CD4-positive, alpha-beta T cell (primary cell): ENCODE data around the gene ASPA. TPM values are rescaled to one million over a fixed set of nuclear protein-coding genes. Genes with fewer than 3 reads are reported as not detected.
"Not testable (repeated sequence)": the region's sequence is repeated elsewhere in the genome, so short reads cannot be mapped to it uniquely, and the experiment has no call there.

Experiments used
- ATAC-seq: fragments of 200-7000 bp; cut with Tn5 transposase; one replicate; pipeline ENCODE4 v1.10.0; 2022; ENCODE audit warnings: mild to moderate bottlenecking; ENCODE audit not compliant: poor library complexity
- CTCF ChIA-PET: fragments of 350-600 bp; sonication (Branson Sonifier 250); formaldehyde crosslinking; loops from one replicate; lab custom pipeline; 2021; ENCODE audit warnings: antibody characterized with exemption, inconsistent platforms; lab: Charles Lee
- POLR2A ChIA-PET: fragments of 350-600 bp; sonication (Branson Sonifier 250); formaldehyde crosslinking; loops from one replicate; lab custom pipeline; 2021; ENCODE audit warnings: antibody characterized with exemption, inconsistent platforms; lab: Charles Lee
- DNase-seq, 14 experiments: peaks; one replicate each; pipeline ENCODE4 v3.0.0-alpha.2; 2013 to 2020; ENCODE audit warnings: mixed read lengths in 2 of 14
- H3K27ac ChIP-seq, 2 donors: one replicate each; pipeline versions ENCODE4 v1.5.1 to v1.7.0; 2013; ENCODE audit warnings: low read length in 2 of 2, low read depth in 1 of 2, mild to moderate bottlenecking in 1 of 2
- H3K27me3 ChIP-seq, 2 experiments: 1 replicate in 1 of 2; 2 replicates in 1 of 2; pipeline versions ENCODE4 v1.6.1 to v1.7.0; 2013; ENCODE audit warnings: low read length in 2 of 2, control low read depth in 1 of 2, mild to moderate bottlenecking in 1 of 2, moderate library complexity in 1 of 2; ENCODE audit not compliant: insufficient read depth in 2 of 2, control insufficient read depth in 1 of 2
- H3K36me3 ChIP-seq: one replicate; pipeline ENCODE4 v1.6.1; 2013; ENCODE audit warnings: low read length, control low read depth; ENCODE audit not compliant: insufficient read depth
- H3K4me1 ChIP-seq: one replicate; pipeline ENCODE4 v1.6.1; 2013; ENCODE audit warnings: low read length, control low read depth; ENCODE audit not compliant: insufficient read depth
- H3K4me3 ChIP-seq: one replicate; pipeline ENCODE4 v1.5.1; 2013; ENCODE audit warnings: mild to moderate bottlenecking, low read length, moderate library complexity
- H3K9me3 ChIP-seq, 2 experiments: 1 replicate in 1 of 2; 2 replicates in 1 of 2; pipeline versions ENCODE4 v1.6.1 to v1.7.0; 2013; ENCODE audit warnings: low read length in 2 of 2, mild to moderate bottlenecking in 2 of 2, control low read depth in 1 of 2, moderate library complexity in 1 of 2; ENCODE audit not compliant: control insufficient read depth in 1 of 2, insufficient read depth in 1 of 2
- H3K27ac Mint-ChIP-seq: one replicate; pipeline ENCODE4 v1.8.0; 2020; ENCODE audit warnings: mixed read lengths
- H3K27me3 Mint-ChIP-seq: one replicate; pipeline ENCODE4 v1.8.0; 2021; ENCODE audit warnings: mixed read lengths
- H3K36me3 Mint-ChIP-seq: one replicate; pipeline ENCODE4 v1.8.0; 2021; ENCODE audit warnings: low read depth, mixed read lengths
- H3K4me1 Mint-ChIP-seq: one replicate; pipeline ENCODE4 v1.8.0; 2021; ENCODE audit warnings: low read depth, mixed read lengths
- H3K4me3 Mint-ChIP-seq: one replicate; pipeline ENCODE4 v1.8.0; 2020; ENCODE audit warnings: mild to moderate bottlenecking, mixed read lengths
- H3K9me3 Mint-ChIP-seq: one replicate; pipeline ENCODE4 v1.8.0; 2020; ENCODE audit warnings: mixed read lengths
- CTCF ChIP-seq: fragments of 200-600 bp; IDR thresholded peaks from one replicate; pipeline ENCODE4 v1.8.0; 2022; ENCODE audit warnings: antibody characterized with exemption, mild to moderate bottlenecking
- intact Hi-C, 2 experiments: fragments of 100-400 bp; cut with DNase I in 1 of 2; cut with micrococcal nuclease in 1 of 2; formaldehyde crosslinking; loops; one replicate each; pipeline versions ENCODE4 v1.15.1 to v1.9.0; 2023 to 2025; cut with DNase I, micrococcal nuclease
- total RNA-seq, 174 experiments: library from RNA in 2 of 174; stranded (reverse) in 2 of 174; gene quantifications; one replicate each; pipeline ENCODE4 v1.2.3 and lab custom pipeline; 2021 to 2026

The ASPA gene
- total RNA-seq, 2 experiments from 2014 or later: not detected

- no peaks in the 10 kb centered on the region for H3K27me3 ChIP-seq
- no peak overlapping the region for H3K4me3 ChIP-seq
- H3K27ac ChIP-seq: no peak overlapping the region
- no peaks in the 10 kb centered on the region for H3K36me3 Mint-ChIP-seq
- no peak overlapping the region for H3K27ac Mint-ChIP-seq
- no peaks in the 10 kb centered on the region for H3K36me3 ChIP-seq
- no peaks in the 10 kb centered on the region for H3K4me1 ChIP-seq
- no peaks in the 10 kb centered on the region for H3K9me3 Mint-ChIP-seq
- ChIA-PET POLR2A (no interaction called here), CTCF (no interaction called here)
- ATAC-seq (no peak), DNase-seq (peak in 1 of 14 experiments; percentile 39)
- no peaks in the 10 kb centered on the region for H3K9me3 ChIP-seq
- no peaks in the 10 kb centered on the region for H3K4me1 Mint-ChIP-seq
- TF ChIP-seq CTCF: no peak
- no peak overlapping the region for H3K4me3 Mint-ChIP-seq
- H3K27me3 Mint-ChIP-seq: no peaks in the 10 kb centered on the region
- intact Hi-C loops: no loop called here
These were observed 39.1 kb downstream of the ASPA start for GRCh38 chr17:3514873-3515272.

GRCh38 chr17:3519472-3519871 is 43.7 kb downstream of the ASPA start:
- H3K4me1 Mint-ChIP-seq, H3K36me3 ChIP-seq, H3K27ac Mint-ChIP-seq, DNase-seq, H3K36me3 Mint-ChIP-seq, H3K9me3 ChIP-seq, POLR2A ChIA-PET, CTCF ChIA-PET, H3K4me3 ChIP-seq, ATAC-seq, intact Hi-C loops, H3K9me3 Mint-ChIP-seq, H3K27ac ChIP-seq, H3K4me1 ChIP-seq, H3K27me3 Mint-ChIP-seq, H3K27me3 ChIP-seq, H3K4me3 Mint-ChIP-seq: not testable (repeated sequence)

GRCh38 chr17:3524024-3524423 is 48.2 kb downstream of the ASPA start:
- no peak for TF ChIP-seq CTCF
- H3K27me3 Mint-ChIP-seq: peaks cover 5% of the 10 kb centered on the region
- Histone ChIP-seq H3K27ac (no peak overlapping the region), H3K27me3 (no peaks in the 10 kb centered on the region), H3K9me3 (no peaks in the 10 kb centered on the region), H3K36me3 (no peaks in the 10 kb centered on the region), H3K4me1 (no peaks in the 10 kb centered on the region), H3K4me3 (no peak overlapping the region)
- intact Hi-C loops: no loop called here
- DNase-seq (no peak), ATAC-seq (no peak)
- no peak overlapping the region for H3K4me3 Mint-ChIP-seq
- ChIA-PET CTCF (no interaction called here), POLR2A (no interaction called here)
- H3K4me1 Mint-ChIP-seq: no peaks in the 10 kb centered on the region
- no peaks in the 10 kb centered on the region for H3K36me3 Mint-ChIP-seq
- H3K27ac Mint-ChIP-seq: no peak overlapping the region
- H3K9me3 Mint-ChIP-seq: no peaks in the 10 kb centered on the region

GRCh38 chr17:3526491-3526890 is 50.7 kb downstream of the ASPA start:
- ChIA-PET POLR2A (no interaction called here), CTCF (no interaction called here)
- Mint-ChIP-seq H3K4me3 (no peak overlapping the region), H3K9me3 (no peaks in the 10 kb centered on the region), H3K27me3 (peaks cover 5% of the 10 kb centered on the region), H3K4me1 (no peaks in the 10 kb centered on the region), H3K36me3 (no peaks in the 10 kb centered on the region), H3K27ac (no peak overlapping the region)
- H3K36me3 ChIP-seq: no peaks in the 10 kb centered on the region
- ATAC-seq (no peak), DNase-seq (no peak)
- no peak for TF ChIP-seq CTCF
- no peaks in the 10 kb centered on the region for H3K4me1 ChIP-seq
- H3K4me3 ChIP-seq: no peak overlapping the region
- H3K27ac ChIP-seq: no peak overlapping the region
- no peaks in the 10 kb centered on the region for H3K9me3 ChIP-seq
- no peaks in the 10 kb centered on the region for H3K27me3 ChIP-seq
- intact Hi-C loops: no loop called here
